Measurements from ENCODE around the gene KLHL22.
"Not testable (repeated sequence)": the region's sequence is repeated elsewhere in the genome, so short reads cannot be mapped to it uniquely, and the experiment has no call there.

KLHL22 gene

GRCh38 chr22:20395907-20396287 lies 99.7 kb downstream of the KLHL22 start:
- no peak for DNase-seq

- DNase-seq = no peak
Measured at GRCh38 chr22:20395181-20395906, 100.3 kb downstream of the KLHL22 start.

GRCh38 chr22:20393705-20394476 lies 101.7 kb downstream of the KLHL22 start, which contains the start of gene ZNF74:
ZNF74 (plus strand) TSS chr22:20394151; CDS start chr22:20394629, 478 bp downstream.
- peak; percentile 92 for DNase-seq

- DNase-seq = no peak
Measured at GRCh38 chr22:20392983-20393704, 102.5 kb downstream of the KLHL22 start.

- DNase-seq = not testable (repeated sequence)
Measured at GRCh38 chr22:20392365-20392881, 103.2 kb downstream of the KLHL22 start.

Measured in EL (cell line).